ENCODE measurements around the gene TTC9B. TPM values are rescaled to one million over a fixed set of nuclear protein-coding genes. Genes with fewer than 3 reads are reported as not detected.
A peak's percentile ranks its signal among the peaks of the same experiment; 100 is the strongest.

Gene TTC9B
- total and polyA plus RNA-seq, 2 of the 13 experiments (the other 11 are each of a cell fraction or from before 2014, with no cell fraction given): not detected

DNA sequence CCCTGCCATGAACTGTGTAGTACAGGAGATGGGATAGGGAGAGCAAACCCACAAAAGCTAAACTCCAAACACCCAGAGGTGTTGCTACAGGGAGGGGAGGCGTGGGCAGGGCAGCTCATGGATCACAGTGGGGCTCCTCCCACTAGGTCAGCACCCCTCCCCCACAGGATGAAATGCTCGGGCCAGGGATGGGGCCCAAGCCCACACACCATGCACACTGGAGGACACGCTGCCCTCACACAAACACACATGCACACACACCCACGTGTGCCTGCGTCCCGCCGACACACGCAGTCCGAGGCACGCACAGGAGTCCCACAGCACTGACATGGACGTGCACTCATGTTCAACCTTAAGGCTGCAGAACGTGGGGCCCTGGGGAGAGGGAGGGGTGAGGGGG, 14.3 kb upstream of the TTC9B start (continued):
- TF ChIP-seq, protein P1, sequence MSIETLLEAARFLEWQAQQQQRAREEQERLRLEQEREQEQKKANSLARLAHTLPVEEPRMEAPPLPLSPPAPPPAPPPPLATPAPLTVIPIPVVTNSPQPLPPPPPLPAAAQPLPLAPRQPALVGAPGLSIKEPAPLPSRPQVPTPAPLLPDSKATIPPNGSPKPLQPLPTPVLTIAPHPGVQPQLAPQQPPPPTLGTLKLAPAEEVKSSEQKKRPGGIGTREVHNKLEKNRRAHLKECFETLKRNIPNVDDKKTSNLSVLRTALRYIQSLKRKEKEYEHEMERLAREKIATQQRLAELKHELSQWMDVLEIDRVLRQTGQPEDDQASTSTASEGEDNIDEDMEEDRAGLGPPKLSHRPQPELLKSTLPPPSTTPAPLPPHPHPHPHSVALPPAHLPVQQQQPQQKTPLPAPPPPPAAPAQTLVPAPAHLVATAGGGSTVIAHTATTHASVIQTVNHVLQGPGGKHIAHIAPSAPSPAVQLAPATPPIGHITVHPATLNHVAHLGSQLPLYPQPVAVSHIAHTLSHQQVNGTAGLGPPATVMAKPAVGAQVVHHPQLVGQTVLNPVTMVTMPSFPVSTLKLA (IDR thresholded peaks at IDR 0.05): 0 out of 2 replicates have a peak, but pooled peaks have one; percentile 3
- TF ChIP-seq BRCA1 (CRISPR knock-in tag; IDR thresholded peaks at IDR 0.05) (no peak), HDAC2 (CRISPR knock-in tag; IDR thresholded peaks at IDR 0.05) (peak; percentile 21; the same call in 1 of the 2 replicates), ARNT2 (CRISPR knock-in tag; IDR thresholded peaks at IDR 0.05; ENCODE audit: low read depth) (0 out of 2 replicates have a peak, but pooled peaks have one; percentile 44), CEBPG (CRISPR knock-in tag; IDR thresholded peaks at IDR 0.05) (0 out of 2 replicates have a peak, but pooled peaks have one; percentile 24), U2AF1 (optimal IDR thresholded peaks at IDR 0.05; ENCODE audit: low read depth, low read length) (no peak), JUN (CRISPR knock-in tag; IDR thresholded peaks at IDR 0.05) (no peak), XRCC5 (optimal IDR thresholded peaks at IDR 0.05; ENCODE audit: low read length) (peak; percentile 33), GABPB1 (CRISPR knock-in tag; IDR thresholded peaks at IDR 0.05) (0 out of 2 replicates have a peak, but pooled peaks have one; percentile 44), SALL1 (CRISPR knock-in tag; IDR thresholded peaks at IDR 0.05) (peak; percentile 52; the same call in 1 of the 2 replicates), ZNF737 (CRISPR knock-in tag; IDR thresholded peaks at IDR 0.05; ENCODE audit: borderline replicate concordance) (no peak), ZBTB21 (CRISPR knock-in tag; IDR thresholded peaks at IDR 0.05) (no peak), KDM6A (CRISPR knock-in tag; IDR thresholded peaks at IDR 0.05; ENCODE audit: low read depth) (peak; percentile 38; the same call in 1 of the 2 replicates), AGO1 (IDR thresholded peaks at IDR 0.05; ENCODE audit: low read depth, low read length, poor library complexity, severe bottlenecking) (peak; percentile 32), PPARG (CRISPR knock-in tag; conservative IDR thresholded peaks at IDR 0.05) (peak; percentile 54; the same call in 1 of the 2 replicates)
- TF ChIP-seq, protein P2, sequence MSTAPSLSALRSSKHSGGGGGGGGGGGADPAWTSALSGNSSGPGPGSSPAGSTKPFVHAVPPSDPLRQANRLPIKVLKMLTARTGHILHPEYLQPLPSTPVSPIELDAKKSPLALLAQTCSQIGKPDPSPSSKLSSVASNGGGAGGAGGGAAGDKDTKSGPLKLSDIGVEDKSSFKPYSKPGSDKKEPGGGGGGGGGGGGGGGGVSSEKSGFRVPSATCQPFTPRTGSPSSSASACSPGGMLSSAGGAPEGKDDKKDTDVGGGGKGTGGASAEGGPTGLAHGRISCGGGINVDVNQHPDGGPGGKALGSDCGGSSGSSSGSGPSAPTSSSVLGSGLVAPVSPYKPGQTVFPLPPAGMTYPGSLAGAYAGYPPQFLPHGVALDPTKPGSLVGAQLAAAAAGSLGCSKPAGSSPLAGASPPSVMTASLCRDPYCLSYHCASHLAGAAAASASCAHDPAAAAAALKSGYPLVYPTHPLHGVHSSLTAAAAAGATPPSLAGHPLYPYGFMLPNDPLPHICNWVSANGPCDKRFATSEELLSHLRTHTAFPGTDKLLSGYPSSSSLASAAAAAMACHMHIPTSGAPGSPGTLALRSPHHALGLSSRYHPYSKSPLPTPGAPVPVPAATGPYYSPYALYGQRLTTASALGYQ (CRISPR knock-in tag; IDR thresholded peaks at IDR 0.05): no peak
- TF ChIP-seq, protein P3, sequence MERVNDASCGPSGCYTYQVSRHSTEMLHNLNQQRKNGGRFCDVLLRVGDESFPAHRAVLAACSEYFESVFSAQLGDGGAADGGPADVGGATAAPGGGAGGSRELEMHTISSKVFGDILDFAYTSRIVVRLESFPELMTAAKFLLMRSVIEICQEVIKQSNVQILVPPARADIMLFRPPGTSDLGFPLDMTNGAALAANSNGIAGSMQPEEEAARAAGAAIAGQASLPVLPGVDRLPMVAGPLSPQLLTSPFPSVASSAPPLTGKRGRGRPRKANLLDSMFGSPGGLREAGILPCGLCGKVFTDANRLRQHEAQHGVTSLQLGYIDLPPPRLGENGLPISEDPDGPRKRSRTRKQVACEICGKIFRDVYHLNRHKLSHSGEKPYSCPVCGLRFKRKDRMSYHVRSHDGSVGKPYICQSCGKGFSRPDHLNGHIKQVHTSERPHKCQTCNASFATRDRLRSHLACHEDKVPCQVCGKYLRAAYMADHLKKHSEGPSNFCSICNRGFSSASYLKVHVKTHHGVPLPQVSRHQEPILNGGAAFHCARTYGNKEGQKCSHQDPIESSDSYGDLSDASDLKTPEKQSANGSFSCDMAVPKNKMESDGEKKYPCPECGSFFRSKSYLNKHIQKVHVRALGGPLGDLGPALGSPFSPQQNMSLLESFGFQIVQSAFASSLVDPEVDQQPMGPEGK (CRISPR knock-in tag; IDR thresholded peaks at IDR 0.05): peak; percentile 75
- TF ChIP-seq, protein P4, sequence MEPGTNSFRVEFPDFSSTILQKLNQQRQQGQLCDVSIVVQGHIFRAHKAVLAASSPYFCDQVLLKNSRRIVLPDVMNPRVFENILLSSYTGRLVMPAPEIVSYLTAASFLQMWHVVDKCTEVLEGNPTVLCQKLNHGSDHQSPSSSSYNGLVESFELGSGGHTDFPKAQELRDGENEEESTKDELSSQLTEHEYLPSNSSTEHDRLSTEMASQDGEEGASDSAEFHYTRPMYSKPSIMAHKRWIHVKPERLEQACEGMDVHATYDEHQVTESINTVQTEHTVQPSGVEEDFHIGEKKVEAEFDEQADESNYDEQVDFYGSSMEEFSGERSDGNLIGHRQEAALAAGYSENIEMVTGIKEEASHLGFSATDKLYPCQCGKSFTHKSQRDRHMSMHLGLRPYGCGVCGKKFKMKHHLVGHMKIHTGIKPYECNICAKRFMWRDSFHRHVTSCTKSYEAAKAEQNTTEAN (CRISPR knock-in tag; conservative IDR thresholded peaks at IDR 0.05): 0 out of 2 replicates have a peak, but pooled peaks have one; percentile 25
- TF ChIP-seq, protein P5, sequence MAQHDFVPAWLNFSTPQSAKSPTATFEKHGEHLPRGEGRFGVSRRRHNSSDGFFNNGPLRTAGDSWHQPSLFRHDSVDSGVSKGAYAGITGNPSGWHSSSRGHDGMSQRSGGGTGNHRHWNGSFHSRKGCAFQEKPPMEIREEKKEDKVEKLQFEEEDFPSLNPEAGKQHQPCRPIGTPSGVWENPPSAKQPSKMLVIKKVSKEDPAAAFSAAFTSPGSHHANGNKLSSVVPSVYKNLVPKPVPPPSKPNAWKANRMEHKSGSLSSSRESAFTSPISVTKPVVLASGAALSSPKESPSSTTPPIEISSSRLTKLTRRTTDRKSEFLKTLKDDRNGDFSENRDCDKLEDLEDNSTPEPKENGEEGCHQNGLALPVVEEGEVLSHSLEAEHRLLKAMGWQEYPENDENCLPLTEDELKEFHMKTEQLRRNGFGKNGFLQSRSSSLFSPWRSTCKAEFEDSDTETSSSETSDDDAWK (CRISPR knock-in tag; IDR thresholded peaks at IDR 0.05): no peak
- TF ChIP-seq, protein P6, sequence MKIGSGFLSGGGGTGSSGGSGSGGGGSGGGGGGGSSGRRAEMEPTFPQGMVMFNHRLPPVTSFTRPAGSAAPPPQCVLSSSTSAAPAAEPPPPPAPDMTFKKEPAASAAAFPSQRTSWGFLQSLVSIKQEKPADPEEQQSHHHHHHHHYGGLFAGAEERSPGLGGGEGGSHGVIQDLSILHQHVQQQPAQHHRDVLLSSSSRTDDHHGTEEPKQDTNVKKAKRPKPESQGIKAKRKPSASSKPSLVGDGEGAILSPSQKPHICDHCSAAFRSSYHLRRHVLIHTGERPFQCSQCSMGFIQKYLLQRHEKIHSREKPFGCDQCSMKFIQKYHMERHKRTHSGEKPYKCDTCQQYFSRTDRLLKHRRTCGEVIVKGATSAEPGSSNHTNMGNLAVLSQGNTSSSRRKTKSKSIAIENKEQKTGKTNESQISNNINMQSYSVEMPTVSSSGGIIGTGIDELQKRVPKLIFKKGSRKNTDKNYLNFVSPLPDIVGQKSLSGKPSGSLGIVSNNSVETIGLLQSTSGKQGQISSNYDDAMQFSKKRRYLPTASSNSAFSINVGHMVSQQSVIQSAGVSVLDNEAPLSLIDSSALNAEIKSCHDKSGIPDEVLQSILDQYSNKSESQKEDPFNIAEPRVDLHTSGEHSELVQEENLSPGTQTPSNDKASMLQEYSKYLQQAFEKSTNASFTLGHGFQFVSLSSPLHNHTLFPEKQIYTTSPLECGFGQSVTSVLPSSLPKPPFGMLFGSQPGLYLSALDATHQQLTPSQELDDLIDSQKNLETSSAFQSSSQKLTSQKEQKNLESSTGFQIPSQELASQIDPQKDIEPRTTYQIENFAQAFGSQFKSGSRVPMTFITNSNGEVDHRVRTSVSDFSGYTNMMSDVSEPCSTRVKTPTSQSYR (CRISPR knock-in tag; IDR thresholded peaks at IDR 0.05; ENCODE audit: borderline replicate concordance): peak; percentile 98
